ENCODE measurements around the gene UBE2E1. TPM values are rescaled to one million over a fixed set of nuclear protein-coding genes. Genes with fewer than 3 reads are reported as not detected.

Gene UBE2E1
- total and polyA plus RNA-seq, 8 donors: 20.9 to 44.7 (median 28.7) TPM

DNA sequence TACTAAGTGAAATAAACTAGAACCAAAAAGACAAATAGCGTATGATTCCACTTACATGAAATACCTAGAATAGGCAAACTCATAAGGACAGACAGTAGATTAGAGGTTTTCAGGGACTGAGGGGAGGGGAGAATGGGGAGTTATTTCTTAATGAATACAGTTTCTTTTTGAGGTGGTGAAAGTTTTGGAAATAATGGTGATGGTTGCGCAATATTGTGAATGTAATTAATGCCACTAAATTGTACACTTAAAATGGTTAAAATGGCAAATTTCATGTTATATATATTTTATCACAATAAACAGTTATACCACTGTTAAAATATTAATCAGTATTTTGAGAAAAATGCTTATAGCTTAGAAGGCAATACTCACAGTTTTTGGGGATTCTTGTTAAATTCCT lies 11.0 kb downstream of the UBE2E1 start:
- FAIRE-seq (no peak), DNase-seq (no peak), ATAC-seq (no peak)
- H3K4me3 ChIP-seq: no peak overlapping the region
- no peaks in the 10 kb centered on the region for H3K9me3 ChIP-seq
- peaks cover 0 to 6% (median 3%) of the 10 kb centered on the region in 3 donors for H3K4me1 ChIP-seq
- TF ChIP-seq, protein P1, sequence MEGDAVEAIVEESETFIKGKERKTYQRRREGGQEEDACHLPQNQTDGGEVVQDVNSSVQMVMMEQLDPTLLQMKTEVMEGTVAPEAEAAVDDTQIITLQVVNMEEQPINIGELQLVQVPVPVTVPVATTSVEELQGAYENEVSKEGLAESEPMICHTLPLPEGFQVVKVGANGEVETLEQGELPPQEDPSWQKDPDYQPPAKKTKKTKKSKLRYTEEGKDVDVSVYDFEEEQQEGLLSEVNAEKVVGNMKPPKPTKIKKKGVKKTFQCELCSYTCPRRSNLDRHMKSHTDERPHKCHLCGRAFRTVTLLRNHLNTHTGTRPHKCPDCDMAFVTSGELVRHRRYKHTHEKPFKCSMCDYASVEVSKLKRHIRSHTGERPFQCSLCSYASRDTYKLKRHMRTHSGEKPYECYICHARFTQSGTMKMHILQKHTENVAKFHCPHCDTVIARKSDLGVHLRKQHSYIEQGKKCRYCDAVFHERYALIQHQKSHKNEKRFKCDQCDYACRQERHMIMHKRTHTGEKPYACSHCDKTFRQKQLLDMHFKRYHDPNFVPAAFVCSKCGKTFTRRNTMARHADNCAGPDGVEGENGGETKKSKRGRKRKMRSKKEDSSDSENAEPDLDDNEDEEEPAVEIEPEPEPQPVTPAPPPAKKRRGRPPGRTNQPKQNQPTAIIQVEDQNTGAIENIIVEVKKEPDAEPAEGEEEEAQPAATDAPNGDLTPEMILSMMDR (IDR thresholded peaks at IDR 0.05): no peak
- no peaks in the 10 kb centered on the region for H3K36me3 ChIP-seq
- intact Hi-C loops (cut with DNase I): no loop called here
- H3K27me3 ChIP-seq: no peaks in the 10 kb centered on the region
- no peak overlapping the region for H3K27ac ChIP-seq
- WGBS, 2 donors: 98% methylated on average over 2 of the region's 2 CpGs

DNA sequence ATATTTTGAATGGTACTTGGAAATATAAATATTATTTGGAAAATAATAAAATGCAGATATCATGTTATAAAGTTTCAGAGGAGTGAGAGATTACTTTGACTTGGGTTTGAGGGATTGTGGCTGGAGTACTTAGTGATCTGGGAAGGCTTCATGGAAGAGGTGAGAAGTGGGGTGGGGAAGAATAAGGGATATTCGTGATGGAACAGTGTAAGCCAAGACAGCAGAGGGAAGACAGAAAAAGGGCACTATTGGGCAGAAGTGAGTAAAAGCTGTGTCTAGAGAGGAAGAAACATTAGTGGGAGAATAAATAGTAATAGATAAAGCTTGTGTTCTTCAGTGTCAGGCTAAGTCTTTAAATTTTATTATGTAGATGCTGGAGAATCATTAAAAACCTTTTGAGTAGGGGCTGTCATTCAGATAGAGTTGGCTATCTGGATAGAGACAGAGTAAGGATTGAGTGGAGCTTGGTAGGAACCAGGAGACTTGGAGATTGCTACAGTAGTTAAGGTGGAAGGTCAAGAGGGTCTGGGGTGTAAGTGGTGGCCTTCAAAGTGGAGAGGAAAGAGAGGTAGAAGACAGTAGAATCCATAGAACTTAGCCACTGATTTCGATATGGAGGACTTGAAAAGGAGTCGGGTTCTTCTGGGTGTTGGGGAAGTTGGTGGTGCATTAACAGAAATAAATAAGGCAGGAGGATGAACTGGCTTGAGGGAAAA lies 11.9 kb downstream of the UBE2E1 start:
- H3K4me3 ChIP-seq: no peak overlapping the region
- no peaks in the 10 kb centered on the region for H3K36me3 ChIP-seq
- H3K27ac ChIP-seq: no peak overlapping the region
- ATAC-seq: no peak
- no peak for FAIRE-seq
- intact Hi-C loops (cut with DNase I): no loop called here
- H3K9me3 ChIP-seq: no peaks in the 10 kb centered on the region
- no peak for DNase-seq
- TF ChIP-seq, protein P1 (IDR thresholded peaks at IDR 0.05): no peak
- H3K27me3 ChIP-seq: no peaks in the 10 kb centered on the region
- WGBS, 2 donors: 93 to 96% methylated on average over 3 of the region's 3 CpGs
- H3K4me1 ChIP-seq: no peaks in the 10 kb centered on the region

- H3K9me3 ChIP-seq: no peaks in the 10 kb centered on the region
- 65 to 72% methylated on average over 5 of the region's 5 CpGs for WGBS, 2 donors
- H3K27ac ChIP-seq: no peak overlapping the region
- TF ChIP-seq, protein P1 (IDR thresholded peaks at IDR 0.05): no peak
- ATAC-seq (no peak), DNase-seq (no peak), FAIRE-seq (no peak)
- H3K27me3 ChIP-seq: no peaks in the 10 kb centered on the region
- H3K36me3 ChIP-seq: no peaks in the 10 kb centered on the region
- intact Hi-C loops (cut with DNase I): no loop called here
- H3K4me1 ChIP-seq: peaks cover 4 to 11% (median 8%) of the 10 kb centered on the region in 3 donors
- no peak overlapping the region for H3K4me3 ChIP-seq
These were observed 14.0 kb downstream of the UBE2E1 start for GRCh38 chr3:23819599-23820360.

DNA sequence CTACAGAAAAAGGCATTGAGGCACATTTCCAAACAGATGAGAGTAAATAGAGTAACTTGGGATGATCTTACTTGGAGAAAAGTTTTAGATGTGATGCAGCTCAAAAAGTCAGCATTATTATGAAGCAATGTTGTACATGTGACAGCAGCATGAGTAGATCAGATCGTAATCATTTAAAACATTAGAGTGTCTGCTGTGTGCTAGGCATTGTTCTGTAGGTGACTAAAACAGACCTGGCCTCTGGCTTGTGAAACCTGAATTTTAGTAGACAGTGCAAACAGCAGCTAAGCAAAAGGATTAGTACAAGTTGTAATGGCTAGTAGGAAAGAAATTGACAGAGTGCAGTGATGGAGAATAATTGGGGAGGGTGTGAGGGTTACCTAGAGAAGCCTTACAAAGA lies 15.1 kb downstream of the UBE2E1 start:
- H3K9me3 ChIP-seq: no peaks in the 10 kb centered on the region
- H3K4me3 ChIP-seq: no peak overlapping the region
- H3K27ac ChIP-seq: no peak overlapping the region
- ATAC-seq (no peak), DNase-seq (no peak), FAIRE-seq (no peak)
- H3K27me3 ChIP-seq: no peaks in the 10 kb centered on the region
- TF ChIP-seq, protein P1 (IDR thresholded peaks at IDR 0.05): no peak
- intact Hi-C loops (cut with DNase I): no loop called here
- 96 to 100% methylated on average over 1 of the region's 1 CpG for WGBS, 2 donors
- peaks cover 10 to 20% (median 16%) of the 10 kb centered on the region in 3 donors for H3K4me1 ChIP-seq
- H3K36me3 ChIP-seq: no peaks in the 10 kb centered on the region

DNA sequence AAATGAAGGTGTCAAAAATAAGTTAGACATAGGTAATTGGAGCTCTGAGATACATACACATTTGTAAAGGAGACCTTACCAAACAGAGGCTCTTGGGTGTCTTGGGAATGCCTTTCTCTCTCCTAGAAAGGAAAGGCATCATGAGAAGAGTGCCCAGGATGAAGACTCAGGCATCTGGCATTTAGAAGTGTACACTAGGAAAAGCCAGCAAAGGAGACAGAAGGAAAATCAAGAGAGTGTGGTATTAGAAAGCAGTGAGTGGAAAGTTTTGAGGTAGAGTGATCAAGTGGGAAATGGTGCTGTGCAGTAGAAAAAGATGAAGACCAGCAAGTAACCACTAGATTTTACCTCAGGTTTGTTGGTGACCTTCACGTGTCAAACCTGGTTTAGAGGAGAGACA lies 16.1 kb downstream of the UBE2E1 start:
- Histone ChIP-seq H3K4me1 (peaks cover 10 to 28% (median 21%) of the 10 kb centered on the region in 3 donors), H3K36me3 (no peaks in the 10 kb centered on the region), H3K27me3 (no peaks in the 10 kb centered on the region), H3K9me3 (no peaks in the 10 kb centered on the region), H3K4me3 (no peak overlapping the region), H3K27ac (no peak overlapping the region)
- WGBS, 2 donors: 67 to 88% methylated on average over 1 of the region's 1 CpG
- TF ChIP-seq, protein P1 (IDR thresholded peaks at IDR 0.05): no peak
- FAIRE-seq (no peak), ATAC-seq (no peak), DNase-seq (no peak)
- intact Hi-C loops (cut with DNase I): no loop called here

Data from pancreas (tissue), 10 donors.